Hippocampal formation (tissue), 2 donors: ENCODE data around the gene AGAP5.
"Not testable (repeated sequence)": the region's sequence is repeated elsewhere in the genome, so short reads cannot be mapped to it uniquely, and the experiment has no call there.

ENCODE experiments used
- DNase-seq, 2 donors: peaks; one replicate each; lab custom pipeline; 2025; lab: John Stamatoyannopoulos, UW

Gene AGAP5

GRCh38 chr10:73697675-73698159 is at the start of gene AGAP5:
Gene AGAP5, minus strand, starts transcription at chr10:73698109. Its CDS starts 354 bp downstream, at chr10:73697755.
- DNase-seq: not testable (repeated sequence)

GRCh38 chr10:73746721-73747120 is 48.8 kb upstream of the AGAP5 start:
- no peak for DNase-seq

GRCh38 chr10:73744664-73744975 is 46.7 kb upstream of the AGAP5 start:
- DNase-seq: no peak

- peak; percentile 86 to 96 for DNase-seq
These were observed 46.2 kb upstream of the AGAP5 start, which contains the start of gene SEC24C for GRCh38 chr10:73743905-73744663. Gene SEC24C, plus strand, starts transcription at chr10:73744372. Its CDS starts 2,461 bp downstream, at chr10:73746833.

- no peak for DNase-seq
These were observed 45.5 kb upstream of the AGAP5 start for GRCh38 chr10:73743327-73743904.

- no peak for DNase-seq
These were observed 44.5 kb upstream of the AGAP5 start for GRCh38 chr10:73742454-73742734.

- not testable (repeated sequence) for DNase-seq
These were observed 42.8 kb upstream of the AGAP5 start for GRCh38 chr10:73740501-73741254.

GRCh38 chr10:73734796-73735305 is 36.9 kb upstream of the AGAP5 start:
- DNase-seq: no peak

GRCh38 chr10:73734028-73734720 is 36.3 kb upstream of the AGAP5 start:
- DNase-seq: no peak

GRCh38 chr10:73732931-73733623 is 35.2 kb upstream of the AGAP5 start:
- DNase-seq: no peak

- DNase-seq: no peak
These were observed 34.5 kb upstream of the AGAP5 start for GRCh38 chr10:73732426-73732825.

GRCh38 chr10:73731588-73732375 is 33.9 kb upstream of the AGAP5 start:
- DNase-seq: no peak

- peak; percentile 79 to 91 for DNase-seq
These were observed 32.4 kb upstream of the AGAP5 start for GRCh38 chr10:73730153-73730906.

- not testable (repeated sequence) for DNase-seq
These were observed 31.9 kb upstream of the AGAP5 start for GRCh38 chr10:73729781-73730152.

GRCh38 chr10:73723516-73723915 is 25.6 kb upstream of the AGAP5 start:
- DNase-seq: no peak

- DNase-seq: not testable (repeated sequence)
These were observed 22.7 kb upstream of the AGAP5 start for GRCh38 chr10:73720561-73720960.

GRCh38 chr10:73717556-73717955 is 19.6 kb upstream of the AGAP5 start:
- DNase-seq: peak in 1 of 2 donors; percentile 16

GRCh38 chr10:73716251-73716650 is 18.3 kb upstream of the AGAP5 start:
- DNase-seq: no peak

GRCh38 chr10:73715179-73716156 is 17.6 kb upstream of the AGAP5 start:
- not testable (repeated sequence) for DNase-seq
